NCI-H82 (cell line): ENCODE data around the gene CT45A9.
A peak's percentile ranks its signal among the peaks of the same experiment; 100 is the strongest.
"Not testable (repeated sequence)": the region's sequence is repeated elsewhere in the genome, so short reads cannot be mapped to it uniquely, and the experiment has no call there.

Experiments used
- DNase-seq: peaks from one replicate; lab custom pipeline; 2025; lab: John Stamatoyannopoulos, UW

The CT45A9 gene

GRCh38 chrX:135871712-135872111 lies at the start of gene CT45A9:
Gene CT45A9, minus strand, starts transcription at chrX:135871812. Its CDS starts 3,751 bp downstream, at chrX:135868061.
- not testable (repeated sequence) for DNase-seq

- not testable (repeated sequence) for DNase-seq
Observed at GRCh38 chrX:135920516-135920915, 48.9 kb upstream of the CT45A9 start.

GRCh38 chrX:135914404-135914803 lies 42.8 kb upstream of the CT45A9 start:
- peak; percentile 10 for DNase-seq

- DNase-seq: no peak
Observed at GRCh38 chrX:135910251-135910650, 38.6 kb upstream of the CT45A9 start.

GRCh38 chrX:135893294-135893817 lies 21.7 kb upstream of the CT45A9 start, which contains the start of the genes CT45A10 and SAGE1:
Gene CT45A10, minus strand, starts transcription at chrX:135893444. Its CDS starts 8,100 bp downstream, at chrX:135885344.
Gene SAGE1, plus strand, starts transcription at chrX:135893716. Its CDS starts 2,527 bp downstream, at chrX:135896243.
- peak; percentile 19 for DNase-seq

- DNase-seq: no peak
Observed at GRCh38 chrX:135892781-135893180, 21.2 kb upstream of the CT45A9 start.

- DNase-seq: no peak
Observed at GRCh38 chrX:135890087-135890585, 18.5 kb upstream of the CT45A9 start.

- peak; percentile 32 for DNase-seq
Observed at GRCh38 chrX:135888976-135889375, 17.4 kb upstream of the CT45A9 start.

- not testable (repeated sequence) for DNase-seq
Observed at GRCh38 chrX:135888230-135888629, 16.6 kb upstream of the CT45A9 start.

- not testable (repeated sequence) for DNase-seq
Observed at GRCh38 chrX:135882741-135883140, 11.1 kb upstream of the CT45A9 start.

GRCh38 chrX:135854438-135854837 lies 17.2 kb downstream of the CT45A9 start, which contains the start of gene CT45A8:
Gene CT45A8, minus strand, starts transcription at chrX:135854538. Its CDS starts 3,755 bp downstream, at chrX:135850783.
- DNase-seq: not testable (repeated sequence)

GRCh38 chrX:135837180-135837579 lies 34.4 kb downstream of the CT45A9 start, which contains the start of gene CT45A7:
Gene CT45A7, minus strand, starts transcription at chrX:135837280. Its CDS starts 3,747 bp downstream, at chrX:135833533.
- DNase-seq: not testable (repeated sequence)

GRCh38 chrX:135819912-135820311 lies 51.7 kb downstream of the CT45A9 start, which contains the start of gene CT45A2:
Gene CT45A2, minus strand, starts transcription at chrX:135820012. Its CDS starts 3,747 bp downstream, at chrX:135816265.
- not testable (repeated sequence) for DNase-seq
